Muscle of leg (tissue), 11 donors: ENCODE measurements around the gene CFAP300. TPM values are rescaled to one million over a fixed set of nuclear protein-coding genes. Genes with fewer than 3 reads are reported as not detected.

ENCODE experiments used
- DNase-seq: peaks from one replicate; pipeline ENCODE4 v3.0.0; 2013
- H3K27ac ChIP-seq: one replicate; pipeline ENCODE4 v1.5.1; 2013; ENCODE audit warnings: mild to moderate bottlenecking, low read length, control low read depth
- H3K27me3 ChIP-seq: one replicate; pipeline ENCODE4 v1.6.1; 2013; ENCODE audit warnings: low read length; ENCODE audit not compliant: control insufficient read depth, insufficient read depth
- H3K36me3 ChIP-seq: one replicate; pipeline ENCODE4 v1.6.1; 2013; ENCODE audit warnings: low read length; ENCODE audit not compliant: control insufficient read depth, insufficient read depth
- H3K4me1 ChIP-seq: one replicate; pipeline ENCODE4 v1.6.1; 2013; ENCODE audit warnings: low read length; ENCODE audit not compliant: control insufficient read depth, insufficient read depth
- H3K4me3 ChIP-seq: one replicate; pipeline ENCODE4 v1.5.1; 2013; ENCODE audit warnings: low read length, control low read depth
- H3K9me3 ChIP-seq: replicated peaks from 2 replicates; pipeline ENCODE4 v1.6.1; 2013; ENCODE audit warnings: low read depth, low read length; ENCODE audit not compliant: control insufficient read depth
- WGBS: methylation state at CpG from one replicate; pipeline ENCODE4 v1.1.5; 2013; ENCODE audit warnings: missing lambda C conversion rate; ENCODE audit not compliant: insufficient coverage; 5-methylcytosine and 5-hydroxymethylcytosine counted together
- polyA plus RNA-seq, 8 donors: library from polyadenylated mRNA; unstranded; fragments of 120-200 nt; gene quantifications; one replicate each; pipeline versions ENCODE4 v1.2.1 to v1.2.3, GENCODE V29; 2013; ENCODE audit warnings: inconsistent platforms in 1 of 8, low replicate concordance in 1 of 8; ENCODE audit not compliant: insufficient read length in 8 of 8, insufficient read depth in 1 of 8
- total RNA-seq: library from RNA; stranded (reverse); fragments of 120-200 nt; gene quantifications from one replicate; pipeline ENCODE4 v1.2.4, GENCODE V29; 2013

CFAP300 gene
- total and polyA plus RNA-seq, 9 donors = 1.6 to 4.2 (median 2.3) TPM

- Histone ChIP-seq H3K27ac (no peak overlapping the region), H3K4me1 (no peaks in the 10 kb centered on the region), H3K27me3 (no peaks in the 10 kb centered on the region), H3K9me3 (no peaks in the 10 kb centered on the region), H3K4me3 (no peak overlapping the region), H3K36me3 (peaks cover 10% of the 10 kb centered on the region)
- WGBS = 80% methylated on average over 1 of the region's 3 CpGs
- no peak for DNase-seq
These were observed 73.3 kb downstream of the CFAP300 start for GRCh38 chr11:102120437-102120973.

DNA sequence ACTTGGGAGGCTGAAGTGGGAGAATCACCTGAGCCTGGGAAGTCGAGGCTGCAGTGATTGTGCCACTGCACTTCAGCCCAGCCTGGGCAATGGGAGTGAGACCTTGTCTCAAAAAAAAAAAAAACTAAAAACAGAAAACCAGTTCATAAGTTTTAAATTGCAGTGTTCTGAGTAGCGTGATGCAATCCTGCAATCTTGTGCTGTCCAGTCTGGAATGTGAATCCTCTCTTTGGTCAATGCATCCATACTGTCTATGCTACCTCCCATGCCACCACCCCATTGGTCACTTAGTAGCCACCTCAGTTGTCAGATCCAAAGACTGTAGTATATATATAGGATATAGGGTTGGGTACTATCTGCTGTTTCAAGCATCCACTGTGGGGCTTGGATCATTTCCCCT is 74.1 kb downstream of the CFAP300 start:
- H3K27me3 ChIP-seq = no peaks in the 10 kb centered on the region
- H3K27ac ChIP-seq = no peak overlapping the region
- no peak overlapping the region for H3K4me3 ChIP-seq
- no peak for DNase-seq
- no peaks in the 10 kb centered on the region for H3K4me1 ChIP-seq
- no CpG with 5 or more reads among the region's 2 CpGs for WGBS
- peaks cover 13% of the 10 kb centered on the region for H3K36me3 ChIP-seq
- peaks cover 2% of the 10 kb centered on the region for H3K9me3 ChIP-seq

Other genes starting within 250 kb of the CFAP300 start
- gene CEP126, start 132.4 kb upstream of the CFAP300 start, total RNA-seq = 3.5 TPM
- 1 to 10 TPM; 2.3 to 6.6 (median 4.0) TPM for gene CEP126, start 132.4 kb upstream of the CFAP300 start, polyA plus RNA-seq
- 9.4 TPM for gene ANGPTL5, start 130.9 kb upstream of the CFAP300 start, total RNA-seq
- 1 to 10 TPM in 3 of 8 donors, under 1 TPM in 5; 0.23 to 5.0 (median 0.75) TPM for gene ANGPTL5, start 130.9 kb upstream of the CFAP300 start, polyA plus RNA-seq
- 50.5 TPM for gene YAP1, start 63.0 kb downstream of the CFAP300 start, total RNA-seq
- gene YAP1, start 63.0 kb downstream of the CFAP300 start, polyA plus RNA-seq = 10 to 100 TPM; 60.3 to 97.9 (median 74.2) TPM